Liver (tissue), 3 donors: ENCODE measurements around the gene TRAF7.

ENCODE experiments used
- EGR1 ChIP-seq, 2 donors: IDR thresholded peaks; 2 replicates each; pipeline ENCODE4 v1.6.1; 2016 to 2018; ENCODE audit warnings: antibody characterized with exemption in 2 of 2, low read depth in 2 of 2
- GABPA ChIP-seq, 2 donors: IDR thresholded peaks in 1 of 2; conservative IDR thresholded peaks in 1 of 2; 2 replicates each; pipeline ENCODE4 v1.6.1; 2016; ENCODE audit warnings: antibody characterized with exemption in 2 of 2, mild to moderate bottlenecking in 1 of 2, moderate library complexity in 1 of 2
- HNF4A ChIP-seq, 2 donors: conservative IDR thresholded peaks; 2 replicates each; pipeline ENCODE4 v1.6.1; 2016; ENCODE audit warnings: antibody characterized with exemption in 2 of 2, mild to moderate bottlenecking in 2 of 2
- JUND ChIP-seq, 2 donors: IDR thresholded peaks; 2 replicates each; pipeline ENCODE4 v1.6.1; 2016; ENCODE audit warnings: antibody characterized with exemption in 2 of 2
- MAX ChIP-seq: IDR thresholded peaks from 2 replicates; pipeline ENCODE4 v1.6.1; 2016; ENCODE audit warnings: antibody characterized with exemption
- RAD21 ChIP-seq, 2 donors: IDR thresholded peaks; 2 replicates each; pipeline ENCODE4 v1.6.1; 2016; ENCODE audit warnings: antibody characterized with exemption in 2 of 2, mild to moderate bottlenecking in 2 of 2
- RXRA ChIP-seq, 2 donors: IDR thresholded peaks; 2 replicates each; pipeline ENCODE4 v1.6.1; 2017 to 2018; ENCODE audit warnings: antibody characterized with exemption in 2 of 2, mild to moderate bottlenecking in 1 of 2
- SP1 ChIP-seq: IDR thresholded peaks from 2 replicates; pipeline ENCODE4 v1.6.1; 2018; ENCODE audit warnings: antibody characterized with exemption, mild to moderate bottlenecking
- TAF1 ChIP-seq: conservative IDR thresholded peaks from 2 replicates; pipeline ENCODE4 v1.6.1; 2016; ENCODE audit warnings: antibody characterized with exemption, mild to moderate bottlenecking
- TF ChIP-seq, protein P1 (sequence below): fragments of 150-350 bp; IDR thresholded peaks from 2 replicates; pipeline ENCODE4 v1.5.1; 2017; ENCODE audit warnings: improper control_type of control experiment, low read depth, low read length; ENCODE audit not compliant: missing input control
- TF ChIP-seq, protein P2 (sequence below): IDR thresholded peaks from 2 replicates; pipeline ENCODE4 v1.6.1; 2016; ENCODE audit warnings: antibody characterized with exemption, mild to moderate bottlenecking
- TF ChIP-seq, protein P3 (sequence below): IDR thresholded peaks from 2 replicates; pipeline ENCODE4 v1.6.1; 2016; ENCODE audit warnings: antibody characterized with exemption
- donor health status: healthy.
- donor health status: healthy.

- TF ChIP-seq, protein P1, sequence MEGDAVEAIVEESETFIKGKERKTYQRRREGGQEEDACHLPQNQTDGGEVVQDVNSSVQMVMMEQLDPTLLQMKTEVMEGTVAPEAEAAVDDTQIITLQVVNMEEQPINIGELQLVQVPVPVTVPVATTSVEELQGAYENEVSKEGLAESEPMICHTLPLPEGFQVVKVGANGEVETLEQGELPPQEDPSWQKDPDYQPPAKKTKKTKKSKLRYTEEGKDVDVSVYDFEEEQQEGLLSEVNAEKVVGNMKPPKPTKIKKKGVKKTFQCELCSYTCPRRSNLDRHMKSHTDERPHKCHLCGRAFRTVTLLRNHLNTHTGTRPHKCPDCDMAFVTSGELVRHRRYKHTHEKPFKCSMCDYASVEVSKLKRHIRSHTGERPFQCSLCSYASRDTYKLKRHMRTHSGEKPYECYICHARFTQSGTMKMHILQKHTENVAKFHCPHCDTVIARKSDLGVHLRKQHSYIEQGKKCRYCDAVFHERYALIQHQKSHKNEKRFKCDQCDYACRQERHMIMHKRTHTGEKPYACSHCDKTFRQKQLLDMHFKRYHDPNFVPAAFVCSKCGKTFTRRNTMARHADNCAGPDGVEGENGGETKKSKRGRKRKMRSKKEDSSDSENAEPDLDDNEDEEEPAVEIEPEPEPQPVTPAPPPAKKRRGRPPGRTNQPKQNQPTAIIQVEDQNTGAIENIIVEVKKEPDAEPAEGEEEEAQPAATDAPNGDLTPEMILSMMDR, result no peak
- TF ChIP-seq, protein P2, sequence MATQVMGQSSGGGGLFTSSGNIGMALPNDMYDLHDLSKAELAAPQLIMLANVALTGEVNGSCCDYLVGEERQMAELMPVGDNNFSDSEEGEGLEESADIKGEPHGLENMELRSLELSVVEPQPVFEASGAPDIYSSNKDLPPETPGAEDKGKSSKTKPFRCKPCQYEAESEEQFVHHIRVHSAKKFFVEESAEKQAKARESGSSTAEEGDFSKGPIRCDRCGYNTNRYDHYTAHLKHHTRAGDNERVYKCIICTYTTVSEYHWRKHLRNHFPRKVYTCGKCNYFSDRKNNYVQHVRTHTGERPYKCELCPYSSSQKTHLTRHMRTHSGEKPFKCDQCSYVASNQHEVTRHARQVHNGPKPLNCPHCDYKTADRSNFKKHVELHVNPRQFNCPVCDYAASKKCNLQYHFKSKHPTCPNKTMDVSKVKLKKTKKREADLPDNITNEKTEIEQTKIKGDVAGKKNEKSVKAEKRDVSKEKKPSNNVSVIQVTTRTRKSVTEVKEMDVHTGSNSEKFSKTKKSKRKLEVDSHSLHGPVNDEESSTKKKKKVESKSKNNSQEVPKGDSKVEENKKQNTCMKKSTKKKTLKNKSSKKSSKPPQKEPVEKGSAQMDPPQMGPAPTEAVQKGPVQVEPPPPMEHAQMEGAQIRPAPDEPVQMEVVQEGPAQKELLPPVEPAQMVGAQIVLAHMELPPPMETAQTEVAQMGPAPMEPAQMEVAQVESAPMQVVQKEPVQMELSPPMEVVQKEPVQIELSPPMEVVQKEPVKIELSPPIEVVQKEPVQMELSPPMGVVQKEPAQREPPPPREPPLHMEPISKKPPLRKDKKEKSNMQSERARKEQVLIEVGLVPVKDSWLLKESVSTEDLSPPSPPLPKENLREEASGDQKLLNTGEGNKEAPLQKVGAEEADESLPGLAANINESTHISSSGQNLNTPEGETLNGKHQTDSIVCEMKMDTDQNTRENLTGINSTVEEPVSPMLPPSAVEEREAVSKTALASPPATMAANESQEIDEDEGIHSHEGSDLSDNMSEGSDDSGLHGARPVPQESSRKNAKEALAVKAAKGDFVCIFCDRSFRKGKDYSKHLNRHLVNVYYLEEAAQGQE, result no peak
- TF ChIP-seq MAX (no peak), RAD21 (IDR thresholded peaks at IDR 0.05) (no peak), GABPA (IDR thresholded peaks at IDR 0.05 in 1 of 2, conservative IDR thresholded peaks at IDR 0.05 in 1 of 2) (no peak), JUND (IDR thresholded peaks at IDR 0.05) (no peak), SP1 (no peak), RXRA (IDR thresholded peaks at IDR 0.05) (no peak), EGR1 (IDR thresholded peaks at IDR 0.05; ENCODE audit: low read depth in 2 of 2) (no peak), TAF1 (no peak), HNF4A (conservative IDR thresholded peaks at IDR 0.05) (no peak)
- TF ChIP-seq, protein P3, sequence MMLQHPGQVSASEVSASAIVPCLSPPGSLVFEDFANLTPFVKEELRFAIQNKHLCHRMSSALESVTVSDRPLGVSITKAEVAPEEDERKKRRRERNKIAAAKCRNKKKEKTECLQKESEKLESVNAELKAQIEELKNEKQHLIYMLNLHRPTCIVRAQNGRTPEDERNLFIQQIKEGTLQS, result no peak
Measured at GRCh38 chr16:2205967-2206313, 50.4 kb downstream of the TRAF7 start.
